Ishikawa (cell line): ENCODE results near the gene HPX.

Experiments used
- CEBPB ChIP-seq: IDR thresholded peaks from 2 replicates; pipeline ENCODE4 v1.6.1; 2012
- CREB1 ChIP-seq: IDR thresholded peaks from 2 replicates; pipeline ENCODE4 v1.6.1; 2012; ENCODE audit warnings: low read depth
- EGR1 ChIP-seq: IDR thresholded peaks from 2 replicates; pipeline ENCODE4 v1.6.1; 2012
- EP300 ChIP-seq: IDR thresholded peaks from 2 replicates; pipeline ENCODE4 v1.6.1; 2012; ENCODE audit warnings: borderline replicate concordance
- FOXM1 ChIP-seq: IDR thresholded peaks from 2 replicates; pipeline ENCODE4 v1.6.1; 2012; ENCODE audit warnings: low read depth, borderline replicate concordance
- MAX ChIP-seq: IDR thresholded peaks from 2 replicates; pipeline ENCODE4 v1.6.1; 2012
- NFIC ChIP-seq: IDR thresholded peaks from 2 replicates; pipeline ENCODE4 v1.6.1; 2012
- RAD21 ChIP-seq: IDR thresholded peaks from 2 replicates; pipeline ENCODE4 v1.6.1; 2012; ENCODE audit warnings: low read depth
- REST ChIP-seq: IDR thresholded peaks from 2 replicates; pipeline ENCODE4 v1.6.1; 2012; ENCODE audit warnings: low read depth, mild to moderate bottlenecking
- TAF1 ChIP-seq: IDR thresholded peaks from 2 replicates; pipeline ENCODE4 v1.6.1; 2012; ENCODE audit warnings: low read depth, mild to moderate bottlenecking
- TCF12 ChIP-seq: IDR thresholded peaks from 2 replicates; pipeline ENCODE4 v1.6.1; 2012; ENCODE audit warnings: low read depth
- TEAD4 ChIP-seq: IDR thresholded peaks from 2 replicates; pipeline ENCODE4 v1.6.1; 2012
- USF1 ChIP-seq: IDR thresholded peaks from 2 replicates; pipeline ENCODE4 v1.6.1; 2012
- YY1 ChIP-seq: IDR thresholded peaks from 2 replicates; pipeline ENCODE4 v1.6.1; 2012; ENCODE audit warnings: low read depth
- ZBTB7A ChIP-seq: IDR thresholded peaks from 2 replicates; pipeline ENCODE4 v1.6.1; 2012; ENCODE audit warnings: low read depth

HPX gene

GRCh38 chr11:6400431-6401345, 40.1 kb downstream of the HPX start:
- TF ChIP-seq TCF12 (no peak), FOXM1 (no peak), NFIC (no peak), USF1 (no peak), ZBTB7A (no peak), TAF1 (no peak), TEAD4 (no peak), EP300 (no peak), RAD21 (no peak)

- TF ChIP-seq TAF1: no peak
- TF ChIP-seq MAX: no peak
- no peak for TF ChIP-seq USF1
- no peak for TF ChIP-seq ZBTB7A
- TF ChIP-seq FOXM1: no peak
- TF ChIP-seq EP300: no peak
These were observed 43.2 kb downstream of the HPX start for GRCh38 chr11:6397636-6398035.

- no peak for TF ChIP-seq TAF1
- no peak for TF ChIP-seq CEBPB
- TF ChIP-seq RAD21: no peak
- no peak for TF ChIP-seq YY1
- TF ChIP-seq ZBTB7A: no peak
- TF ChIP-seq USF1: no peak
- no peak for TF ChIP-seq NFIC
These were observed 43.6 kb downstream of the HPX start for GRCh38 chr11:6397156-6397555.

- TF ChIP-seq EGR1 (no peak), FOXM1 (no peak), RAD21 (no peak), TEAD4 (no peak), CEBPB (no peak), REST (no peak), NFIC (no peak), ZBTB7A (no peak), TCF12 (no peak), USF1 (no peak), TAF1 (no peak), YY1 (no peak), MAX (no peak), EP300 (no peak), CREB1 (no peak)
These were observed 45.2 kb downstream of the HPX start for GRCh38 chr11:6395470-6396060.

GRCh38 chr11:6393989-6394670, 46.7 kb downstream of the HPX start:
- TF ChIP-seq MAX (no peak), EP300 (no peak), TEAD4 (no peak), CEBPB (no peak), RAD21 (no peak)

- TF ChIP-seq USF1: no peak
- TF ChIP-seq RAD21: no peak
- no peak for TF ChIP-seq EGR1
- TF ChIP-seq NFIC: no peak
- no peak for TF ChIP-seq CREB1
- no peak for TF ChIP-seq TEAD4
- no peak for TF ChIP-seq EP300
- no peak for TF ChIP-seq FOXM1
- no peak for TF ChIP-seq YY1
- TF ChIP-seq REST: no peak
- TF ChIP-seq MAX: no peak
- no peak for TF ChIP-seq ZBTB7A
These were observed 49.2 kb downstream of the HPX start for GRCh38 chr11:6391537-6392134.
